GM21447 (cell line): ENCODE measurements around the gene TBC1D22A.

Experiments
- ATAC-seq: cut with Tn5 transposase; IDR thresholded peaks from one replicate; pipeline ENCODE4 v1.9.1; 2021; ENCODE audit not compliant: unreplicated experiment

Gene TBC1D22A

DNA sequence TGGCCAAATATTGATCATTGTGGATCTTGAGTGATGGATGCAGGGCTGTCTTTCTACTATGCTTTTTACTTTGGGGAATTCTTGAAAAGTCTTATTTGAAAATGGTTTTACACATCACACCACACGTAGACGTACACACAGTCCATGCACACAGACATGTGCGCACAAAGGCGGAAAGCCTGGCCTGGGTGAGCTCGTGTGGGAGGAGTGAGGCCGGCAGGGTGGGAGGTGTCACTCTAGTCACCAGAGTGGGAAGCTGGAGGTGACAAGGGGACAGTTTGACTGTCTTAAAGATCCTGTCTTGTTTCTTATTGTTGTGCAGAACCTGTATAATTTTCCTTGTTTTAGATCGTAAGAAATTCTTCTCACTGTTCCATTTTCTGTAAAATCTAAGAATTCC lies 326.9 kb downstream of the TBC1D22A start:
- no peak for ATAC-seq

DNA sequence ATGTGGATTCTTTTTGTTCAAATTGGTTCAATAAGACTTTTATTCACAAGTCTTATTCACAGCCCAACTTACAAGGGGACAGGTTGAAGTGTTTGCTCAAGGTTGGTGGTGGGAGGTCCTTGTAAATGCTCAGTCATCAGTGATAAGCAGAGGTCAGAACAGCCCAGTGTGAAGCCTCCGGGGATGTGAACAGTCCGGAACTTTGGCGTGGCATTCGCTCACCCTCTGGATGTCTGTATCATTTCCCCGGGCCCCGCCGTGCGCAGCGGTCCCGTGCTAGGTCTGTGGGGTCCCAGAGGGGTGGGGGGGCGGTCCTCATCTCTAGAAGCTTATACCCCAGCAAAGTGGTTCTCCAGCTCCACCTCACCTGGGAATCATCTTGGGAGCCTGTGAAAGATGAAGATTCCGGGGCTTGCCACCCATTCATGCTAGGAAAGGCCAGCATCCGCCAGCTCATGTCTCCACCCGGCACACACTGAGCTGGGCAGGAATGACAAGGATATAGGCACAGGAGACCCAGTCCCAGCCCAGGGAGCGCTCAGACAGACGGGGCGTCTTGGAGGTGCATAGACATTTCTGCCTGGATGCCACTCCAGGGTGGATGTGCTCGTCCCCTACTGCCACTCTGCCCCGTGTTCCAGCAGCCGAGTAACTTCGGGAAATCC lies 327.5 kb downstream of the TBC1D22A start:
- ATAC-seq: no peak

- no peak for ATAC-seq
Measured at GRCh38 chr22:47090591-47091245, 328.3 kb downstream of the TBC1D22A start.

- no peak for ATAC-seq
Measured at GRCh38 chr22:47091246-47091651, 328.8 kb downstream of the TBC1D22A start.

GRCh38 chr22:47091921-47092700 lies 329.7 kb downstream of the TBC1D22A start:
- ATAC-seq: no peak

- no peak for ATAC-seq
Measured at GRCh38 chr22:47092896-47093311, 330.5 kb downstream of the TBC1D22A start.

- ATAC-seq: no peak
Measured at GRCh38 chr22:47093720-47094119, 331.3 kb downstream of the TBC1D22A start.

GRCh38 chr22:47094861-47095330 lies 332.4 kb downstream of the TBC1D22A start:
- no peak for ATAC-seq

- ATAC-seq: no peak
Measured at GRCh38 chr22:47095395-47096122, 333.1 kb downstream of the TBC1D22A start.

DNA sequence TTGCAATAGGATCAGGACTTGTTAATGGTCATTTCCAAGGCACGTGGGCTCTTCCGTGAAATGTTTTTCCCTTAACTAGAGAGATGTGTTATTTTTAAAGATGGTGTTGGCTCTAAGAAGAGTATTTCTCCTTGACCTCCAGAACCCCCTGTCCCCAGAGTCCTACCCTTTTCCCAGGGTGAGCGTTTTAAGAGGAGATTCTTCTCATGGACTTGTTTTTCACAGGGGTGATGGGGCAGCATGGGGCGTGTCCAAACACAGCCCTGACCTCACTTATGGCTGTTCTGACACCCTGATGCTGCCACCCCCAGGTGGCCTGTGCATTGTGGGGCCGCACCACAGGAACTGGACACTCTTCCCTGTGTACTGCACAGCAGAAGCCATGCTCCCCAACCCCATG lies 335.7 kb downstream of the TBC1D22A start:
- ATAC-seq: no peak

GRCh38 chr22:47098554-47098953 lies 336.1 kb downstream of the TBC1D22A start:
- no peak for ATAC-seq

DNA sequence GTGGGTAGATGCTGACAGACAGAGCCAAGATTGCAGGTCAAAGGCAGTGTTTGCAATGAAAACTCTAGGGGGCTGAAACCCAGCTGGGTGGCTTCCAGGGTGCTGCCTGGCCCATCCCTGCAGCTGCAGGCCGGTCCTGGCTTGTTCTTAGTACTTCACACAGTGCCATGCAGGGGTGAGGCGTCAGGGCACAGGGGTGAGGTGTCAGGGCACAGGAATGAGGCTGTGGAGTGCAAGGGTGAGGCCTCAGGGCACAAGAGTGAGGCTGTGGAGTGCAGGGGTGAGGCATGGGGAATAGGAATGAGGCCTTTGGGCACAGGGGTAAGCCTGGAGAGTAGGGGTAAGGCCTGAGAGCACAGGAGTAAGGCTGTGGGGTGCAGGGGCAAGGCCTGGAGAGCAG lies 337.6 kb downstream of the TBC1D22A start:
- no peak for ATAC-seq

- no peak for ATAC-seq
Measured at GRCh38 chr22:47100646-47101200, 338.3 kb downstream of the TBC1D22A start.

DNA sequence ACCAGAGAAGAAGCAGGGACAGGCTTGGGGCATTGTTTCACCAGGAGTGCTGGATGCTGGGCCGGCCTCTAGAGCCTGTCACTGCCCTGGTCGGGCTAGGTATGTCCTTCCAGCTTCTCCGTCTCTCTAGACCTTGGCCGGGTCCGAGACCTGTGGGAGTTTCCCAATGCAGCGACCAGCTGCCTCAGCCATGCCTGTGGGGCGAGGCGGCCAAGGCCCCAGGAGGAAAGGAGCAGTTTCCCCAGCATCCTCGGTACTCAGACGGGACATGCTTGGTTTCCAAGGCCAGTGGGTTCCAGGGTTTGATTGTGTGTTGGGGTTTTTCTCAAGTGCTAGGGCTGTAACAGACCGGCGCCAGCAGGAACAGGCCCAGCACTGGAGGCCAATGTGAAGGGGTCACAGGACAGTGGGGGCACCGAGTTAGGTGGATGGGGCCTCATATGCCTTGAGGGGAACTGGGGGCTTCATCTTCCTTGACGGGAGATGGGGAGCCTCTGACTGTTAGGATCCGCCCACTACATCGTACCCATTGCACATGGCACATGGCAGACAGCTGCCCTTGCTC lies 339.0 kb downstream of the TBC1D22A start:
- ATAC-seq: no peak

DNA sequence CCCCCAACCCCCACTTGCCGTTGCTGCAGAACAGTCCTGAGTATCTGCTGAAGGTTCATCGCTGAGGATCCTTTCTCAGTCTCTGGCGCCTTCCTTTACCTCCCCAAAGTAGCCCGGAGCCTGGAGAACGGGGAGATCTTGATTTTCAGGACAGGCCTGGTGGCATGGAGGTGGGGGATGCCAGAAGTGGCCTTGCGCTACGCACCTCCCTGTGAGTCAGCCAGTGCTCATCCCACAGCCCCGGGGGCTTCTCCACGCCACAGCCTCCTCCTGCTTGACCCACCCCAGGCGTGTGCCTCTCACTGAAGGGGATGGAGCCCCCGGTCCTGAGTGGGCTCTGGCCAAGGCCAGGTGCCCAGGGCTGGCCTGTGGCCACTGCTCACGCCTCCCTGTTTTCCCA lies 339.6 kb downstream of the TBC1D22A start:
- no peak for ATAC-seq

DNA sequence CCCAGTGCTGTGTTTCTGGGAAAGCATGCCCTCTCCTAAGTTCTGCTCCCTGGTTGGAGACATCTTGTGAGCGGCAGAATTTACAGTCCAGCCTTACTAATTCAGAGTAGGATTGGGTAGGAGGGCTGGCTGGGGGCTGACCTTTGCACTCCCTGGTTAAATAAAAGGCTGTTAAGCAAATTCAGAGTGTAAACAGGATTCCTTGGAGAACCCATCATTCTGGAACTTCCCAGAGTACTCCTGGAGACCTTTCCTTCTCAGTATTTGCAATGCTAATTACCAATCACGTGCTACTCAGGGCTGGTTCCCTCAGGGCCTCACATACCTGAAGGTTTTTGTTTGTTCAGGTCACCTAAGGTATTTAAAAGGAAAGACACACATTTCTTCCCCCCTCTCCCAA lies 340.2 kb downstream of the TBC1D22A start:
- ATAC-seq: no peak

DNA sequence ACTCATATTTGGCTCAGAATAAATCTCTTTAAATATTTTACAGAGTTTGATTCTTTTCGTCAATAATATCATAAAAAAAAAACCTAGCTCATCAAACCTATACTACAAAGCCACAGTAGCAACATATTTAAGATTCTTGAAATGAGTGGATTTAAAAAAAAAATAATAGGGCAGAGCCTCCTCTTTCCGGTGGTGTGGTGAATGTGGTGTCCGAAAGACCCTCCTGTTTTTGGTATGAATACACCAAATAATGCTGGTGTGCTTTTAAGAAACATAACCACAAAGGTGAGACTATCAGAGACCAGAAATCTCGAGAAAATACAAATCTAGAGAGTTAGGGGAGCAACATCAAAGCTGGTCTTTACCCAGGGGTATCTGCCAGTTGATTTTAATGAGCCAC lies 342.6 kb downstream of the TBC1D22A start:
- no peak for ATAC-seq

- no peak for ATAC-seq
Measured at GRCh38 chr22:47106806-47107205, 344.4 kb downstream of the TBC1D22A start.

GRCh38 chr22:47107431-47107830 lies 345.0 kb downstream of the TBC1D22A start:
- no peak for ATAC-seq

DNA sequence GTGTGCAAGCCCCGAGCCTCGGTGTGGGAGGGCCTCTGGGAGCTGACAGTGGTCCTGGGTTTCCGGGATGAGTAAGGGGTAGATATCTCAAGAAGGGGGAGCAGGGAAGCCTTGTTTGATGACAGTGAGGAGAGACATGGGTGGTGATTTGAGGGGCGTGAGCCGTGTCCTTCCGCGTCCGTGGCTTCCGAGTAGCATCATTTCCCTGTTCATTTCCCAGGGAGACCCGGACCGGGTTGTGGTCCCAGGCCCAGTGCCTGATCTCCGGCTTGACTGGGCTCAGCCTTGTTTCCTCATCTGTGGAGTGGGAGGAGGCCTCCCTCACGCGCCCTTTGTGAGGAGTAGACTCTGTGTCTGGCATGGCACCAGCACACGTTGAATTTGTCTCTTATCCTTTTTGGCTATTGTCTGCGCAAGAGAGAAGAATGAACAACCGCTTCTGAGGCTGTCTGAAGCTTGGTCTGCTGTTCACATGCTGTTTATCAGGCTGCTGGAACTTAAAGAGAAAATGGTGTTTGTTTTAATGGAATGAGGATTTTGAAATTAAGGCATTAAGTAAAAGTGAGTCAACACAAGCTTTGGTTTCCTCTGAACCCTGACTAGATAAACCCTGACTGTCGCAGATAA lies 348.5 kb downstream of the TBC1D22A start:
- no peak for ATAC-seq
